ENCODE results near the gene PLEKHN1. TPM values are rescaled to one million over a fixed set of nuclear protein-coding genes. Genes with fewer than 3 reads are reported as not detected.
A peak's percentile ranks its signal among the peaks of the same experiment; 100 is the strongest.

Gene PLEKHN1
- total and polyA plus RNA-seq, 7 experiments from 2014 or later: 0.18 to 3.0 (median 0.83) TPM; not detected in 1

- ATAC-seq (no peak), DNase-seq (no peak)
- Mint-ChIP-seq H3K9me3 (peaks cover 0 to 4% (median 0%) of the 10 kb centered on the region in 11 donors), H3K36me3 (no peaks in the 10 kb centered on the region), H3K27me3 (peaks cover 4 to 15% (median 10%) of the 10 kb centered on the region in 5 donors), H3K4me3 (no peak overlapping the region), H3K4me1 (peaks cover 0 to 6% (median 0%) of the 10 kb centered on the region in 7 donors), H3K27ac (no peak overlapping the region)
- no peak overlapping the region for H3K4me3 ChIP-seq (ENCODE audit: low read length)
- no peaks in the 10 kb centered on the region for H3K9me3 ChIP-seq (ENCODE audit: control insufficient read depth in 2 of 3, low read length in 3 of 3)
- H3K36me3 ChIP-seq (ENCODE audit: control insufficient read depth in 2 of 3, insufficient read depth in 3 of 3, low read length in 3 of 3): no peaks in the 10 kb centered on the region
- peaks cover 0 to 2% of the 10 kb centered on the region in 2 donors for H3K27me3 ChIP-seq (ENCODE audit: control insufficient read depth in 2 of 2, insufficient read depth in 2 of 2, low read length in 2 of 2)
- H3K4me1 ChIP-seq (ENCODE audit: control insufficient read depth in 2 of 2, insufficient read depth in 2 of 2, low read length in 2 of 2): peaks cover 4 to 5% of the 10 kb centered on the region in 2 donors
- CTCF ChIA-PET: no interaction called here
- POLR2A ChIA-PET: no interaction called here
- intact Hi-C loops (cut with micrococcal nuclease): no loop called here
- H3K27ac ChIP-seq (ENCODE audit: low read depth, low read length): no peak overlapping the region
These were observed 3.1 kb downstream of the PLEKHN1 start for GRCh38 chr1:969260-969855.

- peaks cover 0 to 4% (median 0%) of the 10 kb centered on the region in 7 donors for H3K4me1 Mint-ChIP-seq
- no peaks in the 10 kb centered on the region for H3K36me3 Mint-ChIP-seq
- peaks cover 4 to 20% (median 15%) of the 10 kb centered on the region in 5 donors for H3K27me3 Mint-ChIP-seq
- ChIA-PET CTCF (no interaction called here), POLR2A (interaction anchor here (0.6 to 1.0 kb wide), 2 partner anchors 11 to 395 kb away, joined by 3 to 4 read pairs; partner anchors contain the start of gene NOC2L)
- intact Hi-C loops (cut with micrococcal nuclease): no loop called here
- Histone ChIP-seq H3K4me1 (ENCODE audit: control insufficient read depth in 2 of 2, insufficient read depth in 2 of 2, low read length in 2 of 2) (peaks cover 4 to 5% of the 10 kb centered on the region in 2 donors), H3K9me3 (ENCODE audit: control insufficient read depth in 2 of 3, low read length in 3 of 3) (no peaks in the 10 kb centered on the region), H3K27me3 (ENCODE audit: control insufficient read depth in 2 of 2, insufficient read depth in 2 of 2, low read length in 2 of 2) (peaks cover 0 to 3% of the 10 kb centered on the region in 2 donors), H3K36me3 (ENCODE audit: control insufficient read depth in 2 of 3, insufficient read depth in 3 of 3, low read length in 3 of 3) (no peaks in the 10 kb centered on the region), H3K27ac (ENCODE audit: low read depth, low read length) (no peak overlapping the region), H3K4me3 (ENCODE audit: low read length) (no peak overlapping the region)
- H3K4me3 Mint-ChIP-seq: no peak overlapping the region
- no peak overlapping the region for H3K27ac Mint-ChIP-seq
- peak in 1 of 9 donors; percentile 5 for DNase-seq
- peaks cover 0 to 4% (median 0%) of the 10 kb centered on the region in 11 donors for H3K9me3 Mint-ChIP-seq
- no peak for ATAC-seq
These were observed 4.1 kb downstream of the PLEKHN1 start for GRCh38 chr1:970242-970972.

- Mint-ChIP-seq H3K27ac (no peak overlapping the region), H3K9me3 (peaks cover 0 to 4% (median 0%) of the 10 kb centered on the region in 11 donors), H3K4me3 (no peak overlapping the region), H3K36me3 (no peaks in the 10 kb centered on the region), H3K27me3 (peaks cover 5 to 25% (median 19%) of the 10 kb centered on the region in 5 donors), H3K4me1 (peaks cover 0 to 7% (median 3%) of the 10 kb centered on the region in 7 donors)
- Histone ChIP-seq H3K4me3 (ENCODE audit: low read length) (no peak overlapping the region), H3K36me3 (ENCODE audit: control insufficient read depth in 2 of 3, insufficient read depth in 3 of 3, low read length in 3 of 3) (no peaks in the 10 kb centered on the region), H3K9me3 (ENCODE audit: control insufficient read depth in 2 of 3, low read length in 3 of 3) (no peaks in the 10 kb centered on the region), H3K4me1 (ENCODE audit: control insufficient read depth in 2 of 2, insufficient read depth in 2 of 2, low read length in 2 of 2) (peaks cover 4 to 10% of the 10 kb centered on the region in 2 donors), H3K27me3 (ENCODE audit: control insufficient read depth in 2 of 2, insufficient read depth in 2 of 2, low read length in 2 of 2) (peaks cover 0 to 3% of the 10 kb centered on the region in 2 donors), H3K27ac (ENCODE audit: low read depth, low read length) (no peak overlapping the region)
- DNase-seq (peak in 1 of 9 donors; percentile 7), ATAC-seq (no peak)
- intact Hi-C loops (cut with micrococcal nuclease): no loop called here
- ChIA-PET CTCF (no interaction called here), POLR2A (interaction anchor here (0.6 to 1.0 kb wide), 2 partner anchors 12 to 394 kb away, joined by 3 to 4 read pairs; partner anchors contain the start of gene NOC2L)
These were observed 4.9 kb downstream of the PLEKHN1 start for GRCh38 chr1:970973-971730.

- CTCF ChIA-PET: no interaction called here
- peaks cover 0 to 3% of the 10 kb centered on the region in 2 donors for H3K27me3 ChIP-seq (ENCODE audit: control insufficient read depth in 2 of 2, insufficient read depth in 2 of 2, low read length in 2 of 2)
- H3K27ac ChIP-seq (ENCODE audit: low read depth, low read length): no peak overlapping the region
- H3K27ac Mint-ChIP-seq: no peak overlapping the region
- no peaks in the 10 kb centered on the region for H3K36me3 ChIP-seq (ENCODE audit: control insufficient read depth in 2 of 3, insufficient read depth in 3 of 3, low read length in 3 of 3)
- ATAC-seq (no peak), DNase-seq (peak in 1 of 9 donors; percentile 6)
- H3K4me1 ChIP-seq (ENCODE audit: control insufficient read depth in 2 of 2, insufficient read depth in 2 of 2, low read length in 2 of 2): peaks cover 4 to 10% of the 10 kb centered on the region in 2 donors
- POLR2A ChIA-PET: interaction anchor here (0.5 kb wide), 1 partner anchor 1179 kb away, joined by 4 read pairs; no protein-coding TSS in a partner anchor
- H3K4me3 ChIP-seq (ENCODE audit: low read length): no peak overlapping the region
- intact Hi-C loops (cut with micrococcal nuclease): no loop called here
- no peak overlapping the region for H3K4me3 Mint-ChIP-seq
- no peaks in the 10 kb centered on the region for H3K36me3 Mint-ChIP-seq
- H3K4me1 Mint-ChIP-seq: peaks cover 0 to 7% (median 3%) of the 10 kb centered on the region in 7 donors
- H3K9me3 Mint-ChIP-seq: peaks cover 0 to 4% (median 0%) of the 10 kb centered on the region in 11 donors
- H3K9me3 ChIP-seq (ENCODE audit: control insufficient read depth in 2 of 3, low read length in 3 of 3): no peaks in the 10 kb centered on the region
- peaks cover 5 to 25% (median 19%) of the 10 kb centered on the region in 5 donors for H3K27me3 Mint-ChIP-seq
These were observed 5.6 kb downstream of the PLEKHN1 start for GRCh38 chr1:971751-972506.

- CTCF ChIA-PET: no interaction called here
- DNase-seq: peak in 1 of 9 donors; percentile 7
- Histone ChIP-seq H3K4me1 (ENCODE audit: control insufficient read depth in 2 of 2, insufficient read depth in 2 of 2, low read length in 2 of 2) (peaks cover 0 to 10% of the 10 kb centered on the region in 2 donors), H3K4me3 (ENCODE audit: low read length) (no peak overlapping the region), H3K27ac (ENCODE audit: low read depth, low read length) (no peak overlapping the region), H3K9me3 (ENCODE audit: control insufficient read depth in 2 of 3, low read length in 3 of 3) (no peaks in the 10 kb centered on the region), H3K36me3 (ENCODE audit: control insufficient read depth in 2 of 3, insufficient read depth in 3 of 3, low read length in 3 of 3) (no peaks in the 10 kb centered on the region), H3K27me3 (ENCODE audit: control insufficient read depth in 2 of 2, insufficient read depth in 2 of 2, low read length in 2 of 2) (peaks cover 0 to 3% of the 10 kb centered on the region in 2 donors)
- Mint-ChIP-seq H3K9me3 (peaks cover 0 to 4% (median 0%) of the 10 kb centered on the region in 11 donors), H3K27ac (peak overlapping the region in 1 of 9 donors; percentile 17), H3K27me3 (peaks cover 5 to 25% (median 19%) of the 10 kb centered on the region in 5 donors), H3K36me3 (no peaks in the 10 kb centered on the region), H3K4me1 (peaks cover 0 to 7% (median 3%) of the 10 kb centered on the region in 7 donors), H3K4me3 (no peak overlapping the region)
- intact Hi-C loops (cut with micrococcal nuclease): no loop called here
- POLR2A ChIA-PET: interaction anchor here (0.5 kb wide), 1 partner anchor 1178 kb away, joined by 4 read pairs; no protein-coding TSS in a partner anchor
- ATAC-seq: no peak
These were observed 6.6 kb downstream of the PLEKHN1 start for GRCh38 chr1:972726-973458.

Data from naive thymus-derived CD4-positive, alpha-beta T cell (primary cell).